DMS 273 (cell line): ENCODE data around the gene EML3.
A peak's percentile ranks its signal among the peaks of the same experiment; 100 is the strongest.
"Not testable (repeated sequence)": the region's sequence is repeated elsewhere in the genome, so short reads cannot be mapped to it uniquely, and the experiment has no call there.

ENCODE experiments used
- DNase-seq: peaks from one replicate; lab custom pipeline; 2025; ENCODE audit not compliant: unreplicated experiment; lab: John Stamatoyannopoulos, UW

The EML3 gene

GRCh38 chr11:62621567-62622470, 9.2 kb upstream of the EML3 start, which contains the start of gene B3GAT3:
B3GAT3 (minus strand) TSS chr11:62621986; CDS start chr11:62621947, 39 bp downstream.
- DNase-seq, result peak; percentile 96

- no peak for DNase-seq
These were observed 8.5 kb upstream of the EML3 start for GRCh38 chr11:62621027-62621566.

- not testable (repeated sequence) for DNase-seq
These were observed 4.4 kb upstream of the EML3 start for GRCh38 chr11:62616957-62617356.

- DNase-seq, result no peak
These were observed 2.9 kb upstream of the EML3 start for GRCh38 chr11:62615521-62615920.

GRCh38 chr11:62614275-62614674, 1.7 kb upstream of the EML3 start:
- DNase-seq, result no peak

GRCh38 chr11:62613291-62613778, 760 bp upstream of the EML3 start:
- no peak for DNase-seq

- peak; percentile 67 for DNase-seq
These were observed 740 bp downstream of the EML3 start for GRCh38 chr11:62611705-62612365.

- no peak for DNase-seq
These were observed 1.5 kb downstream of the EML3 start for GRCh38 chr11:62610814-62611704.

GRCh38 chr11:62610403-62610802, 2.2 kb downstream of the EML3 start:
- no peak for DNase-seq

GRCh38 chr11:62608776-62609175, 3.8 kb downstream of the EML3 start:
- DNase-seq, result no peak

GRCh38 chr11:62607714-62608113, 4.9 kb downstream of the EML3 start:
- peak; percentile 29 for DNase-seq

- DNase-seq, result no peak
These were observed 6.7 kb downstream of the EML3 start for GRCh38 chr11:62605902-62606301.

- no peak for DNase-seq
These were observed 7.1 kb downstream of the EML3 start for GRCh38 chr11:62605467-62605866.

- peak; percentile 33 for DNase-seq
These were observed 8.0 kb downstream of the EML3 start for GRCh38 chr11:62604460-62605120.

GRCh38 chr11:62603776-62604299, 8.7 kb downstream of the EML3 start:
- no peak for DNase-seq

- DNase-seq, result no peak
These were observed 9.5 kb downstream of the EML3 start for GRCh38 chr11:62603072-62603408.

GRCh38 chr11:62602141-62603071, 10.2 kb downstream of the EML3 start:
- peak; percentile 77 for DNase-seq

- peak; percentile 98 for DNase-seq
These were observed 11.0 kb downstream of the EML3 start, which contains the start of gene MTA2 for GRCh38 chr11:62601372-62602140. MTA2 (minus strand) TSS chr11:62601865; CDS start chr11:62601450, 415 bp downstream.
